GM21786 (cell line): ENCODE data around the gene SLC37A2.
"Not testable (repeated sequence)": the region's sequence is repeated elsewhere in the genome, so short reads cannot be mapped to it uniquely, and the experiment has no call there.

Source experiments
- ATAC-seq: cut with Tn5 transposase; IDR thresholded peaks from one replicate; pipeline ENCODE4 v1.9.1; 2021; ENCODE audit not compliant: unreplicated experiment

SLC37A2 gene

GRCh38 chr11:125062931-125063428 lies at the start of gene SLC37A2:
Gene SLC37A2, plus strand, starts transcription at chr11:125063305. Its CDS starts 63 bp downstream, at chr11:125063368.
- ATAC-seq: peak; percentile 89

- ATAC-seq: no peak
Observed at GRCh38 chr11:125016413-125016812, 46.7 kb upstream of the SLC37A2 start.

- ATAC-seq: no peak
Observed at GRCh38 chr11:125020342-125020741, 42.8 kb upstream of the SLC37A2 start.

GRCh38 chr11:125022551-125022950 lies 40.6 kb upstream of the SLC37A2 start:
- ATAC-seq: no peak

GRCh38 chr11:125025968-125026367 lies 37.1 kb upstream of the SLC37A2 start:
- no peak for ATAC-seq

GRCh38 chr11:125029431-125029830 lies 33.7 kb upstream of the SLC37A2 start:
- ATAC-seq: not testable (repeated sequence)

GRCh38 chr11:125036933-125037332 lies 26.2 kb upstream of the SLC37A2 start:
- ATAC-seq: no peak

GRCh38 chr11:125049164-125049792 lies 13.8 kb upstream of the SLC37A2 start:
- ATAC-seq: no peak

GRCh38 chr11:125052047-125052446 lies 11.1 kb upstream of the SLC37A2 start:
- ATAC-seq: no peak

GRCh38 chr11:125053167-125053566 lies 9.9 kb upstream of the SLC37A2 start:
- no peak for ATAC-seq

- no peak for ATAC-seq
Observed at GRCh38 chr11:125055107-125055715, 7.9 kb upstream of the SLC37A2 start.

- not testable (repeated sequence) for ATAC-seq
Observed at GRCh38 chr11:125056111-125056510, 7.0 kb upstream of the SLC37A2 start.

- ATAC-seq: no peak
Observed at GRCh38 chr11:125056931-125057692, 6.0 kb upstream of the SLC37A2 start.

- no peak for ATAC-seq
Observed at GRCh38 chr11:125057693-125058016, 5.5 kb upstream of the SLC37A2 start.

- ATAC-seq: no peak
Observed at GRCh38 chr11:125061281-125061680, 1.8 kb upstream of the SLC37A2 start.

- peak; percentile 0 for ATAC-seq
Observed at GRCh38 chr11:125062218-125062930, 731 bp upstream of the SLC37A2 start.

- ATAC-seq: peak; percentile 10
Observed at GRCh38 chr11:125063429-125064043, 431 bp downstream of the SLC37A2 start.

- no peak for ATAC-seq
Observed at GRCh38 chr11:125064070-125064469, 965 bp downstream of the SLC37A2 start.

GRCh38 chr11:125068368-125068767 lies 5.3 kb downstream of the SLC37A2 start:
- ATAC-seq: no peak

GRCh38 chr11:125069008-125069407 lies 5.9 kb downstream of the SLC37A2 start:
- no peak for ATAC-seq

- no peak for ATAC-seq
Observed at GRCh38 chr11:125069796-125070195, 6.7 kb downstream of the SLC37A2 start.
